Omental fat pad (tissue), 4 donors: Measurements from ENCODE around the gene C10orf143. TPM values are rescaled to one million over a fixed set of nuclear protein-coding genes. Genes with fewer than 3 reads are reported as not detected.

Experiments used
- ATAC-seq: fragments of 150-250 bp; one replicate; pipeline ENCODE4 v1.9.1; 2016; ENCODE audit warnings: mild to moderate bottlenecking, moderate library complexity; ENCODE audit not compliant: low FRiP score
- DNase-seq: peaks from one replicate; pipeline ENCODE4 v3.0.0-alpha.2; 2019; ENCODE audit warnings: low spot score
- CTCF ChIP-seq, 3 donors: fragments of 450-650 bp; IDR thresholded peaks; one replicate each; pipeline ENCODE4 v1.5.1; 2016 to 2017; ENCODE audit warnings: antibody characterized with exemption in 3 of 3, mild to moderate bottlenecking in 3 of 3, moderate library complexity in 2 of 3
- total RNA-seq, 4 donors: library from RNA; depleted of rRNA; stranded (reverse); fragments of >200 nt; gene quantifications; one replicate each; pipeline ENCODE4 v1.1.0, GENCODE V29; 2016

C10orf143 gene
- total RNA-seq, 4 donors from 2014 or later, result 1.3 to 2.6 (median 1.6) TPM

DNA sequence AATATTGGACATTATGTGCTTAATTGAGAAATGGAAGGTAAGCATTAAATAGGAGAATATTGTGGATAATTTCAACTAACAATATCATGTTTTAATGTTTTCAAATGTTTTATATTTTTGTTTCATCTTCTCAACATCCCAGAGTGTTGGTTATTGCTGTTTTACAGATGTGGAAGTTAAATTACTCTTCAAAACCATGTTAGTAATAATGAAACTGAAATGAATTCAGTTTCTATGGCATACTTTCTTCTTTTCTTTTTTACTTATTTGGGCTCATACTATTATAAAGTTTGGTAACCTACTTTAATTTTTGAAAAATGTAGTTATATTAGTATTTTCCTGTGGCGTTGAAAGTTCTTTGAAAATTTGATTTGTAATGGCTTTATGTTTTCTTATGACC lies 29.8 kb upstream of the C10orf143 start:
- TF ChIP-seq CTCF (IDR thresholded peaks at IDR 0.05), result no peak
- ATAC-seq (no peak), DNase-seq (no peak)

DNA sequence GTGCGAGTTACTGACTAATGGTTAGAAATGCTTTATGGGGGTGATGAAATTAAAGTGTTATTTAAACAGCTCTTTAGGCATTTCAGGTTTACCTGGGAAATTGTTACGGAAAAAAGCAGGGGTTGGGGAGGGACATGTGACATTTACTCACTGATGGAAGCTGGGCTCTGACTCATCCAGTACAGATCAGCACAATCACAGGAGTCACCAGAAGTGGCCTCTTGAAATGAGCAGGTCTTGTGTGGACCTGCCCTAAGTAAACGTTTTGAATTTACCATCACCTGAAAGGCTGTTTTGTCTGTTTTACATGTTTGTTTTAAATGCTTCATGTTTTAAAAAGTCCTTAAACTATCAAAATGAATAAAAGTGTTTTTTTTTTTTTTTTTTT lies 27.8 kb upstream of the C10orf143 start:
- TF ChIP-seq CTCF (IDR thresholded peaks at IDR 0.05), result no peak
- no peak for DNase-seq
- ATAC-seq, result no peak

DNA sequence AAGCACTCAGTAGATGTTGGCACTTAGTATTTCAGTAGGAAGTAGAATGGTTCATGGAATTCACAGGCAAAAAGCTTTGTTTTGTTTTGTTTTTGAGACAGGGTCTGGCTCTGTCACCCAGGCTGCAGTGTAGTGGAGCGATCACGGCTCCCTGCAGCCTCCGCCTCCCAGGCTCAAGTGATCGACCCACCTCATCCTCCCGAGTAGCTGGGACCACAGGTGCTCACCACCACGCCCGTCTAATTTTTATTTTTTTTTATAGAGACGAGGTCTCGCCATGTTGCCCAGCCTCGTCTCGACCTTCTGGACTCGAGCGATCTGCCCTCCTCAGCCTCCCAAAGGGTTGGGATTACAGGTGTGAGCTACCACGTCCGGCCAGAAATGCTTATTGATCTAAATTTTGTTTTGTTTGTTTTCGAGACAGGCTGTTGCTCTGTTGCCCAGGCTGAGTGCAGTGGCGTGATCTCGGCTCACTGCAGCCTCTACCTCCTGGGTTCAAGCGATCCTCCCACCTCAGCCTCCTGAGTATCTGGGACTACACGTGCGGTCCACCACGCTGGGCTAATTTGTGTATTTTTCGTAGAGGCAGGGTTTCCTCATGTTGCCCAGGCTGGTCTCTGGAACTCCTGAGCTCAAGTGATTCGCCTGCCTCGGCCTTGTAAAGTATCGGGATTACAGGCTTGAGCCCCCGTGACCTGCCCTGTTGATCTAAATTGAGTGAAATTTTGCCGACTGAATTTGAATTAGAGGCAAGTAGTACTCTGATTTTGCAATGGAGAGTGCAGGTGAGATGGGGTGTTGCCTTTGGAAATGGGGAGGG lies 27.2 kb upstream of the C10orf143 start:
- ATAC-seq (no peak), DNase-seq (no peak)
- no peak for TF ChIP-seq CTCF (IDR thresholded peaks at IDR 0.05)

- ATAC-seq, result no peak
- TF ChIP-seq CTCF (IDR thresholded peaks at IDR 0.05), result no peak
- no peak for DNase-seq
These were observed 26.4 kb upstream of the C10orf143 start for GRCh38 chr10:130137090-130137448.

DNA sequence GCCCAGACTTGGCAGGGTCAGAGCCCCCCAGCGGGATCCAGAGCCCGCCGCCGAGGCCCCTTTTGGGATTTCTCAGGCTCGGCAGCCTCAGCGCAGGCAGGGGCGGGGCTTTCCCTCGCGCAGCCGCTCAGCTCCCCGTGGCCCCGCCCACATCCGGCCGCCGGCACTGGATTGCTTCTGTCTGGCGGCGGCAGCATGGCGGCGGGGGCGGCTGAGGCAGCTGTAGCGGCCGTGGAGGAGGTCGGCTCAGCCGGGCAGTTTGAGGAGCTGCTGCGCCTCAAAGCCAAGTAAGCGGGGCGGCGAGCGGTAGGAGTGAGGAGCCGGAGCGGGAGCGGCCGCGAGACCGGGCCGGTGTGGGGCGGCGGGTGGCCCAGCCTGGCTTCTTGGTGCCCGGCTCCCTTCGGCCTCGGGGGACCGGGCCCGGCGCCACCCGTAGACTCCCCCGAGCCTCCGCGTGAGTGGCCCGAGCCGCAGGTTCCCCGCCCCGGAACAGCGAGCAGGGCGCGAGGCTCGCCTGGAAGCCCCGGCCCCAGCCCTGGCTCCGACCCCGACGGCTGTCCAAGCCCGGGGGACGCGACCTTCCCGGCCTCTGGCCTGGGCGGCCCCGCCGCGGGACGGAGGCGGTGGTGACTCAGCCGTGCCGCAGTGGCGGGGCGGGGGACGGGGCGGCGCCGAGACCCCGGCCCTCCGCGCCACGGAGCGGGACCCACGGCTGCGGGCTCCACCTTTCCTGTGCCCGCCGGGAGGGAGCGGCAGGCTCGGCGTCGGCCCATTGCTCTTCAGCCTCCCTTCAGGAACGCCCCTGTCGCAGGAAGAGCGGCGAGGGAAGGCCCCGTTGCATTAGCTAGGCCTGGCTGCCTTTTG lies 25.8 kb upstream of the C10orf143 start, which contains the start of gene GLRX3:
Gene GLRX3, plus strand, starts transcription at position 166 of the 864 bp plus-strand sequence. Its CDS starts 30 bp downstream, at position 196.
- TF ChIP-seq CTCF (IDR thresholded peaks at IDR 0.05), result no peak
- ATAC-seq, result peak; percentile 96

DNA sequence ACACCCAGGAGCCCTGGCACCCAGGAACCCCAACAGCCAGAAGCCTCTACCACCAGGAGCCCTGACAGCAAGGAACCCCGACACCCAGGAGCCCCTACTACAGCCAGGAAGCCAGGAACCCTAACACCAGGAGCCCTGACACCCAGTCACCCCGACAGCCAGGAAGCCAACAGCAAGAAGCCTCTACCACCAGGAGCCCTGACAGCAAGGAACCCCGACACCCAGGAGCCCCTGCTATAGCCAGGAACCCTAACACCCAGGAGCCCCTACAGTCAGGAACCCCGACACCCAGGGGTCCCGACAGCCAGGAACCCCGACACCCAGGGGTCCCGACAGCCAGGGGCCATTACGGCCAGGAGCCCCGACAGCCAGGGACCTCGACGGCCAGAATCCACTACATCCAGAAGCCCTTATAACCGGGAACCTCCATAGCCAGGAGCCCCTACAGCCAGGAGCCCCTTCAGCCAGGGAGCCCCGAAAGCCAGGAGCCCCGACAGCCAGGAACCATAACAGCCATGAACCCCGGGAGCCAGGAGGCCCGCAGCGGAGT lies 25.1 kb upstream of the C10orf143 start:
- DNase-seq (no peak), ATAC-seq (peak; percentile 17)
- TF ChIP-seq CTCF (IDR thresholded peaks at IDR 0.05), result no peak

More for the DNA sequence above, 25.8 kb upstream of the C10orf143 start, which contains the start of gene GLRX3:
- DNase-seq, result peak; percentile 65
